ENCODE measurements around the gene SMAD6.

- TF ChIP-seq GABPA (IDR thresholded peaks at IDR 0.05; ENCODE audit: low read depth) (no peak), REST (IDR thresholded peaks at IDR 0.05; ENCODE audit: low read depth, low read length) (no peak)
Observed at GRCh38 chr15:66757030-66757429, 55.0 kb downstream of the SMAD6 start.

Measured in SK-N-SH (cell line).